GM19468 (cell line): ENCODE measurements around the gene DST.

Experiments
- ATAC-seq: cut with Tn5 transposase; IDR thresholded peaks from one replicate; pipeline ENCODE4 v1.9.1; 2021; ENCODE audit warnings: mild to moderate bottlenecking, moderate library complexity, moderate number of reproducible peaks; ENCODE audit not compliant: unreplicated experiment; ENCODE audit errors: extremely low read depth

Gene DST

DNA sequence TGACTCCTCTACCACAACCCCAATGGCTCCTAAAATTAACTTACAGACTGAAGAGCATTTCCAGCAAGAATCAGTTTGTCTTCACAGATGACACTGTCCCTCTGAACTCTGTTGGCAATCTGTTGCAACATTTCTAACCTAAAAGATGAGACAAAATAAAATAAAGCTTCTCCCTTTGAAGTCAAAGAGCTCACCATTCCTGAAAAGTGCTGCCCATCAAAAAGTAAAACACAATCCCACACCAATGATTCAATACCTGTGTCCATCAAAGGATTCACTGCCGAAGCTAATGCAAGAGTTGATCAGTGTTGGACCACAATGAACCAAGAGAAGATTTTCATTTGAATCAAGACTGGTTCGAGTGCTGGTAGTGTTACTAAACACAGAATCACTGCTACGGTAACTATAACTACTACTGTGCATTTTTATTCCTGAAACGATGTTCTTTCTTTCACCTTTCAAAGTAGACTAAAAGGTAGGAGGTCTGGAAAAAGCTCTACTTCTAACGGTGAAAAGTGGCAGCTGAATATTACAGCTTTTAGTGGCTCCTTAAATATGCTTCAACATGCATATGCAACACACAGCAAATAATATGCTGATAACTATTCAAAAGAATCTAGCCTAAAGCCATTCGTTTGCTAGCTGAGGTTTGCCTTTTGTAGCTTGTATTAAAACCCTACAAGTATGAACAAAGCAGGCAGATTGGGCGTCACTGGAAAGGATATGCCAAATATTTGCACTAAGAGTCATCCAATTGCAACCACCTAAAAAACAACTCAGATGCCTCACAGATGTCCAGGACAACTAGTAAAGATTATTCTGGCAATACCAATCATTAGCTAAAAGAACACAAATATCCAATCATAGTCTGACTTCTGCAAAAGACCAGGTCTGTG, at the start of gene DST:
Gene DST (minus strand): TSS at position 524 of the 896 bp plus-strand sequence.
- no peak for ATAC-seq

DNA sequence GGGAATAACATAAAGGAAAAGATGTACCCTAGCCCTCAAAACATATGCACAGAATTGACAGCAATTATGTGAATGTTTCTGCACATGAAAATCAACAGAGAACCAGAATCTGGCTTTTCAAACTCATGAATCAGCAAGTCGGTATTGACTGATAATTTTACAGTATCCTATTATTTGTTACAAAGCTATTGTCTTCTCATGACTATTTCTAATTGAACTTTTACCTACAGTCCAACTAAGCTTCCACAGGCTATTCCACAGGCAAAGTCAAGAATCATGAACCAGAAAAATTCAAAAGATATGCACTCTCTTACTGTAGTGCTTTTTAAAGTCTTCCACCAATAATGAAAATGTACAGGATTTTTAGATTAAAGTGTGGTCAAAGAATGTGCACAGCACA, 49.1 kb upstream of the DST start:
- ATAC-seq, result no peak

DNA sequence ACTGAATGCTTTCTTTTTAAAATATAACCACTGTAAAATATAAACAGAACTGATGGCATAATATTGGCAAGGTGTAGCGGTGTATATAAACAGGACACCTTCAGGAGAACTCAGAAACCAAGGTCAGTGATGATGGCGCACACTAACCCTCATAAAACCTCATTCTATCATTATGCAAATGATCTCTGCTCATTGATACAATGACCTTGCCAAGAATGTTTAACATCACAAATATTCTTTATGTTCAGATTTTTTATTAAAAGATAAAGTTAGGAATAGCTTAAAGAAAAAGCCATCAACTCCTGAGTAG, 48.6 kb upstream of the DST start:
- no peak for ATAC-seq

- ATAC-seq, result no peak
Observed at GRCh38 chr6:56690519-56691285, 48.0 kb upstream of the DST start.

DNA sequence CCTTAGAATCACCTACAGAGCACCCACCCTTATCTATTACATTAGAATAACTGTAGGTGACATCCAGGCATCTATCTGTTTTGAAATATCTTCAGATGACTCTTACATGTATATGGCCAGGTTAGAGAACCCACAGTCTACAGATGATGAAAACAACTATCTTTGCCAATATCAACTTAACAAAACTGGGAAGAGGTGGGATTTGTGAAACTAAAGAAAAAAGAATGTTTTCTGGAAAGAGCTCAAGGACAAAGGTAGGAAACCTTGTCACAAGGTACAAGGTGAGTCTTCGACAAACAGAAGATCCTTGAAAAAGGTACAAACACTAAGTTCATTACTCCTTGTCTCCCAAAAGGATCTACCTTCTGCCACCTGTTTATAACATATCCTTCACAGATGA, 47.0 kb upstream of the DST start:
- ATAC-seq, result no peak

- ATAC-seq, result peak; percentile 60
Observed at GRCh38 chr6:56689114-56689513, 46.4 kb upstream of the DST start.

- ATAC-seq, result no peak
Observed at GRCh38 chr6:56688521-56688920, 45.8 kb upstream of the DST start.

DNA sequence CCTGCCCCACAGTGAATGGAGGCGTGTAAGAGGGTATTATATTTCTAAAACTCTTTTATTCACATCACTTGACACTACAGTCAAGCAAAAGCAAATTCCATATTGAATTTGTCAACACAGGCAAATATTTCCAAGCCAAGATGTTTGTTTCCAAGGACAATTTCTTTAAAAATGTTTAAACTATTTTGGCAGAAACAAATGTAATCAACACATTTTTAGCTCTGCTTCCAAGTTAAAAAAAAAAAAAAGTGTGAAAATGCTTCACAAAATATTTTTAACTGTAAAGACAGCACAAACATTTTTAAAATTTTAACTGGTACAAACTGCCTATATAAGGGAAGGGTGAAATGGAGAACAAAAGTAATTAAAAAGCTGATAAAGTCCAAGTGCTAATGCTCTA, 44.9 kb upstream of the DST start:
- no peak for ATAC-seq

- ATAC-seq, result no peak
Observed at GRCh38 chr6:56686429-56686828, 43.7 kb upstream of the DST start.

DNA sequence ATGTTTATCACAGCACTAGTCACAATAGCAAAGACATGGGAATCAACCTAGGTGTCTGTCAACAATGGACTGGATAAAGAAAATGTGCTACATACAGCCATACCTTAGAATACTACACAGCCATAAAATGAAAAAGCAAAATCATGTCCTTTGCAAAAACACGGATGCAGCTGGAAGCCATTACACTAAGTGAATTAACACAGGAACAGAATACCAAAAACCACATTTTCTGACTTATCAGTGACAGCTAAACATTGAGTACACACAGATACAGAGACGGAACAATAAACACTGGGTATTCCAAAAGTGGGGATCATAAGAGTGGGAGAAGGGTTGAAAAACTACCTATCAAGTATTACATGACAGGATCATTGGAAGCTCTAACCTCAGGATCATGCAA, 43.3 kb upstream of the DST start:
- no peak for ATAC-seq

DNA sequence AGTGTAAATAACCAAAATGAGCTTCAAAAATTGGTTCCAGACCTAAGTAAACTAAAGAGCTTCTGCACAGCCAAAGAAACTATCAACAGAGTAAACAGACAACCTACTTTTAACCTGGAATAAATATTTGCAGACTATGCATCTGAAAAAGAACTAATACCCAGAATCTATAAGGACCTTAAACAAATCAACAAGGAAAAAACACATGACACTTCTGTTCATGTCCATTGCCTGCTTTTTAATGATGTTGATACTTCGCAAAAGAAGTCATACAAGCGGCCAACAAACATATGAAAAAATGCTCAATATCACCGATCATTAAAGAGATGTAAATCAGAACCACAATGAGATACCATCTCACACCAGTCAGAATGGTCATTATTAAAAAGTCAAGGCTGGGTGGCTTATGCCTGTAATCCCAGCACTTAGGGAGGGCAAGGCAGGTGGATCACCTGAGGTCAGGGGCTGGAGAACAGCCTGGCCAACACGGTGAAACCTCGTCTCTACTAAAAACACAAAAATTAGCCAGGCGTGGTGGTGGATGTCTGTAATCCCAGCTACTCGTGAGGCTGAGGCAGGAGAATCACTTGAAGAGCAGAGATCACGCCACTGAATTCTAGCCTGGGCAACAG, 42.5 kb upstream of the DST start:
- ATAC-seq, result no peak

DNA sequence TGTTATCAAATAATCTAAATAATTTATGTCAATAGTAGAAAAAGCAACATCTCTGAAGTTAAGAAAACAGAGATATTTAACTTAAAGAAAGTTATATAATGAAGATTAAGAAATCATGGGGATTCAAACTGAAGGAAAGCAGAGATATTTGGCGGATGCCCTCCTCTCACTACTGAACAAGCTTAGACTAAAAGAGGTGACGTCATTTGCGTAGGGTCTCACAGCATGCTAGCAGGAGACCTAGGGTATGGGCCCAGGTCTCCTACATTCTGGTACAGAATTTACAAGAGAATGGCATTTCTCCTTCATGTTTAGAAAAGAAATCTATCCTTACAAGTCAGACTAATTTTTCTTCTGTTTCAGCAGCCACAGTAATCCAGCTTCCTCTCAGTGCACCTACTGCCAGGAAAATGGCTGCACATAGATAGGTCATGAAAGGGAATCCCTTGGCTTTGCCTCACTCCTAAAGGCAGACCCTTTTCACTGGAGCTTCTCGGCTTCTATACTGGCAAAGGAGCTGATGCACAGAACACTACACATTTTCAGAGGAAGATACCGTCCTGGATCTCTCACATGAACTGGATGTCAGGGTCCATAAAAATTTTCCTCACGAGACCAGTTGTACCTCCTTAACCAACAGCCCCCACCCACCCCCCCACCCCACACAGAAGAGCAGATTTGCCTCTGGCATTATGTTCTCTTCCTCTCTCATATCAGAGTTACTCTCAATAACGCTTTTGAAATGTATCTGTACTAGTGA, 41.8 kb upstream of the DST start:
- ATAC-seq, result no peak

- ATAC-seq, result no peak
Observed at GRCh38 chr6:56683882-56684281, 41.2 kb upstream of the DST start.

- no peak for ATAC-seq
Observed at GRCh38 chr6:56682635-56683034, 39.9 kb upstream of the DST start.

- no peak for ATAC-seq
Observed at GRCh38 chr6:56677559-56677958, 34.9 kb upstream of the DST start.

DNA sequence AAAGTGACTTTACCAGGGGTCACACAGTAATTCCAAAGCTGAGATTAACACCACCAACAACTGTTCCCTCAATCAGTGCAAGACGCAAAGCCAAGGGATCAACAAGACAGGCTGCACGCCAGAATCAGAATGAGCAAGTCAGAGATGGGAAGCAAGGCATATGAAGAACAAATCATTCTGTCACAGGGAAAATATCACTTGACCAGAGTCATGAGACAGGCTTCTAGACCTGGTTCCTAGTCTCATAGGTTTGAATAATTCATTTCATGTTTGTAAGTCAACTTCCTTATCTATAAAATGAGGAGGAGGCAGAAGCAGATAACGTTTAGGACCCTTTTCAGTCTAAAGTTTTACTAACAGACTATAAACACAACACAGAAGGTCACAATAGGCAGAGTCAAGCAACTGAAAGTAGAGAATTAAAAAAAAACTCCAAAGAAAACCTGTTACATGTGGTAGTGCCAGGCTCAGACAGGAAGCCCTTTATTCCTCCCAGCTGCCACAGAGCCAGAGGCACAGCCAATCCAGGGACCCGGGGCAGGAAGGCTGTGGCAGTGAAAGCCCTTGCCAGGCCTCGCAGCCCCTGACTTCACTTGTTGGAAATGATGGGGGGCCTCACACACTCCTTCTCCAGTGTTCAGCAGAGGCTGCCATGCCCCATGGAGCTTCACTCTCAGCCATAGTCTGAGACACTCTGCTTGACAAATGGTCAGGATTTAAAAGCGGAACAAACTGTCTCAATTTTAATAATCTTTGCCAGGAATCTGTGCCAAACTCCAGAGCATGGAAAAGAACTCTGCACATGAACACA, 29.2 kb upstream of the DST start:
- ATAC-seq, result no peak

GRCh38 chr6:56671160-56671559, 28.5 kb upstream of the DST start:
- no peak for ATAC-seq

DNA sequence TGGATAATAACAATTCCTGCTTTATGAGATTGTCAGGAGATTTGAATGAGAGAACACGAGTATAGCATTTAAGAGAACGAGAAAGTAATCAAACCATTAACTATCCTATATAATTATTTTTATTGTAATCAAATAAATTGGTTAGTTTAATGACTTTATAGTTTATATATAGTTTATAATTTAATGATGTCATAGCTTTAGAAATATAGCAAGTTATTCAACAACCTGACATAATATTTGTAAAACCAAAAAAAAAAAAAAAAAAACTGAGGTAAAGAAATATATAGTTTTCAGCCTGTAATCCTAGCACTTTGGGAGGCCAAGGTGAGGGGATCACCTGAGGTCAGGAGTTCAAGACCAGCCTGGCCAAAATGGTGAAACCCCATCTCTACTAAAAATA, 26.4 kb upstream of the DST start:
- ATAC-seq, result no peak

DNA sequence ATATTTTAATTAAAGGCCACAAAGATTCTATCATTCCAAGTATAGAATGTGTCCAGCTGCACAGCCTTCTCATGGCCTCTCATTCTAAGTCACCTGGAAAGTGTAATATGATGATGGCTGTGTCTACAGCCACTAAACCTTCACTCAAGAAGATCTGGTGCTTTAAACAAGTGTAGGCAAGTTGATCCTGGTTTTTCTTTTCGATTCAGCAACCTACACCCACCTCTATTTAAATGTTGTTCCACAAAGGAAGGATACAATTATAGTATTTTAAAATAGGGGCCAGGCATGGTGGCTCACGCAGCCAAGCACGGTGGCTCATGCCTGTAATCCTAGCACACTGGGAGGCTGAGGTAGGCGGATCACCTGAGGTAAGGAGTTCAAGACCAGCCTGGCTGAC, 25.5 kb upstream of the DST start:
- ATAC-seq, result no peak

DNA sequence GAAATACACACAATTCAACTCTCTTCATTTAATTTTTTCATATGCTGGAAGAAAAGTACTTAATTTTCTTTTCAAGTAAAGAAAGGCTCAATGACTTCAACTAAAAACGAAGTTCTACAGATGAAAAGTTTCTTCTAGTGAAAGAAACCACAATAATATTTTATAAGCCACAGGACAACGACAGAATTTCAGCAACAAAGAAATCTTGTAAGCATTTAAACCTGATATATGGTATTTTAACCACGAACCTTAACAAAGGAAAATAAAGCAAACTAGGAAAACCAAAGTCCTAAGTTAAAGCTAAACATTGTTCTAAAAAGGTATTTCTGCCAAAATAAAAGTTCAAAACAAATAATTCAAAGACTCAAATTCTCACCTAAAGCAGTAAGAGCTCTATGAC, 24.6 kb upstream of the DST start:
- ATAC-seq, result no peak
